A204.1 (cell line): ENCODE measurements around the gene NCLN.
"Not testable (repeated sequence)": the region's sequence is repeated elsewhere in the genome, so short reads cannot be mapped to it uniquely, and the experiment has no call there.

ENCODE experiments used
- FAIRE-seq: peaks from 2 replicates; lab custom pipeline; 2012; peaks lifted over from hg19 to GRCh38; lab: Jason Lieb, UNC

Gene NCLN

DNA sequence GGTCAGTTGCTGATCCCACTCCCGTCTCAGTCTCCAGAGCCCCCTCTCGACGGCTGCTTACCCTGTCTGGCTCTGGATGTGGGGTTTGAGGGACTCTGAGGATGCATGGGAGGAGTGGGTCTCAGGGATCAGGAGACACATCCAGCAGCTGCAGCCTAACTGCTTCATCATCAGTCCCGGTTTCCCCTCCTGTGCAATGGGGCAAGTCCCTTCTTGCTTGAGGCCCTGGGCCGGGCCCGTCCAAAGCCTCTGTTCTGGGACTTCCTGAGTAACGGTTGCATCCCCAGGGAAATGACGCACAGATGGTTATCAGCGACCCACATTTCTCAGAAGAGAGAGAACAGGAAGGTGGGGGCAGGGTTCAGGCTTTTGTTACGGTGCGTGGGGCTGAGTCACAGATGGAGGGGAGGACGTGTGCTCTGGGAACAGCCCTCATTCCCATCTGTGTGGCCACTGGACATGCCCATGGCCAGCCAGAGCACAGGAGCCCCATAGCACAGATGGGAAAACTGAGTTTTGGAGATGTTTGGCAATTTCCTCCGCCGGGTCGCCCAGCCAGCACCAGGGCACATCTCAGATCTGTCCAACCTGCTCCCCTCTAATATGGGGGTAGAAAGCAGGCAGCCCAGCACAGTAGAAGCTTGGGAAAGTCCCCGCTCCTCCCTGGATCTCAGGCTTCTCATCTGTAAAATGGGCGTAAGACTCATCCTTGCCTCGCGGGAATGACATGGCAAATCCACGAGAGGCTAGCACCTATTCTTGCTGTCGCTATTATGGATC is 30.6 kb upstream of the NCLN start:
- FAIRE-seq = no peak

DNA sequence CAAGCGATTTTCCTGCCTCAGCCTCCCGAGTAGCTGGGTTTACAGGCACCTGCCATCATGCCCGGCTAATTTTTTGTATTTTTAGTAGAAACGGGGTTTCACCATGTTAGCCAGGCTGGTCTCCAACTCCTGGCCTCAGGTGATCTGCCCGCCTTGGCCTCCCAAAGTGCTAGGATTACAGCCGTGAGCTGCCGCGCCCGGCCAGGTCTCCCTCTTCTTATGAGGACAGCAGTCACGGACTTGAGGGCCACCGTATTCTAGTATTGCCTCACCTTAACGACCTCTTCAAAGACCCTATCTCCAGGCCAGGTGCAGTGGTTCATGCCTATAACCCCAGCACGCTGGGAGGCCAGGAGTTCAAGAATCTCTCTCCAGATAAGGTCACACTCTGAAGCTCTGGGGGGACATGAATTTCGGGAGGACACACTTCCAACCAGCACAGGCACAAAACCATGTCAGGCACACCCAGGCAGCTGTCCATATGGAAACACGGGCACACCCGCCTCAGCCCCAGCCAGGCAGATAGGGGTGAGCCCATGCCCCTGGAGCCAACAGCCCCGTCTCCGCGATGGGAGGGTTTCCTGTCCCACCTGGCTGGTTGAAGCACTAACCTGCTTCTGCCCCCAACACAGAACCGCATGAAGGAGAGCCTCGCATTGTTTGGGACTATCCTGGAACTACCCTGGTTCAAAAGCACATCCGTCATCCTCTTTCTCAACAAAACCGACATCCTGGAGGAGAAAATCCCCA is 28.5 kb upstream of the NCLN start:
- FAIRE-seq = no peak

DNA sequence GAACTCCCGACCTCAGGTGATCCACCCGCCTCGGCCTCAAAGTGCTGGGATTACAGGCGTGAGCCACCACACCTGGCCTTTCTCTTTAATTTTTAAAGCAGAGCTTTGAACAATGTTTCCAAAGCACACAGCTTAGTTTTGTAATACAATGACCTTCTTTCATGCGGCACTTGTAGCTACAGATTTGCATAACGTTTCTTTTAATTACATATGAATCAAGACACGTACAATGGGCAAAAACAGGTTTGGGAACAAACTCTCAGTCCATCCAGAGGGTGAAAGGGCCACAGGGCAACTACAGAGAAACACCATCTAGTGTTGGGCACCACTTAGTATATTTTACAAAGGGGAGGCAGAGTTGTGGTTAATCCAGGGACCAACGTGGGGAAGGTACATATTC is 26.2 kb upstream of the NCLN start:
- FAIRE-seq = no peak

DNA sequence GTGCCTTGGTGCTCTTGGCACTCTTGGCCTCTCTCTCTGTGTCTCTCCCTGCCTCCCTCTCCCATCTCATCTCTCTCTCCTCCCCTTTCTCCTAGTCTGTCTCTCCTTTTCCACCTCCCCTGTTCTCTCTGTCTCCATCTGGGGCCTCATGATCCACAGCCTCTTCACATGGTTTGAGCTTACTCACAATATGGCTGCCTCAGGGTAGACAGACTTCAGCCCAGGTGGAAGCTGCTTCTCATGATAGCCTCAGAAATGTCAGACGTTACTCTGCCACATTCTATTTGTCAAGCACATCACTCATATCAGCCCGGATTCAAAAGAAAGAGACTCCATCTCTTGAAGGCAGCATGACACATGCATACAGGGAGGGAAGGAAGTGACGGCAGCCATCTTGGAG is 25.5 kb upstream of the NCLN start:
- FAIRE-seq = no peak

DNA sequence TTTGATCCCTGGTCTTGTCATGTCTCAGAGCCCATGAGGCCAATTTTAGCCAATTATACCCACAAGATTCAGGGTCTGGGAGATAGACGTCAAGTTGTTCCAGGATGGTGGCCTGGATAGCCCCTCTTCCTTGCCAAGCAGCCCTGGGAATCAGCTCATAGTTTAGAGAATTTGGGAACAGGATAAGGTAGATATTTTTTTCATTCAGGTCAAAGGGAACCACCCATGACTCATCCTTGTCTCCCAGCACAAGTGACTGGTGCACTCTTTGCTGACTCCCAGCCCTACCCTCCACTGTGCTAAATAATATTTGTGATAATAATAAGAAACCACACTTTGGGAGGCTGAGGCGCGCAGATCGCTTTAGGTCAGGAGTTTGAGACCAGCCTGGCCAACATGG is 24.3 kb upstream of the NCLN start:
- no peak for FAIRE-seq

DNA sequence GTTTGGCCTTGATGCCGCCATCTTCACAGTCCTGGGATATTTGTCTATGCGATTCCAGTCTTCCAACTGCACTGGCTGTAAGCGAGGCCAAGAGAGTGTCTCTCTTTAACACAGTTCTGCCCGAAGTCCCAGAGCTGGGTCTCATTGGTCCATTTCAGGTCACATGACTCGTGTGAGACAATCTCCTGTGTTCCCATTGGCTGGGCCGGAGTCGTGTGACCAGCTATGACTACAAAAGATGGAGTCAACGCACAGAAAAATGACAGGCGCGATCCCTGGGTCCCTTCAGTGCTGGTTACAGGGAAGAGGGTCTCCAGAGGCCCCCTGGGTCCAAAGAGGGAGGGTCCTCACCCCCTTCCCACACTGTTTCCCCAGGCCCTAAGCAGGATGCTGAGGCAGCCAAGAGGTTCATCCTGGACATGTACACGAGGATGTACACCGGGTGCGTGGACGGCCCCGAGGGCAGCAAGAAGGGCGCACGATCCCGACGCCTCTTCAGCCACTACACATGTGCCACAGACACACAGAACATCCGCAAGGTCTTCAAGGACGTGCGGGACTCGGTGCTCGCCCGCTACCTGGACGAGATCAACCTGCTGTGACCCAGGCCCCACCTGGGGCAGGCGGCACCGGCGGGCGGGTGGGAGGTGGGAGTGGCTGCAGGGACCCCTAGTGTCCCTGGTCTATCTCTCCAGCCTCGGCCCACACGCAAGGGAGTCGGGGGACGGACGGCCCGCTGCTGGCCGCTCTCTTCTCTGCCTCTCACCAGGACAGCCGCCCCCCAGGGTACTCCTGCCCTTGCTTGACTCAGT is 23.1 kb upstream of the NCLN start:
- FAIRE-seq = no peak

DNA sequence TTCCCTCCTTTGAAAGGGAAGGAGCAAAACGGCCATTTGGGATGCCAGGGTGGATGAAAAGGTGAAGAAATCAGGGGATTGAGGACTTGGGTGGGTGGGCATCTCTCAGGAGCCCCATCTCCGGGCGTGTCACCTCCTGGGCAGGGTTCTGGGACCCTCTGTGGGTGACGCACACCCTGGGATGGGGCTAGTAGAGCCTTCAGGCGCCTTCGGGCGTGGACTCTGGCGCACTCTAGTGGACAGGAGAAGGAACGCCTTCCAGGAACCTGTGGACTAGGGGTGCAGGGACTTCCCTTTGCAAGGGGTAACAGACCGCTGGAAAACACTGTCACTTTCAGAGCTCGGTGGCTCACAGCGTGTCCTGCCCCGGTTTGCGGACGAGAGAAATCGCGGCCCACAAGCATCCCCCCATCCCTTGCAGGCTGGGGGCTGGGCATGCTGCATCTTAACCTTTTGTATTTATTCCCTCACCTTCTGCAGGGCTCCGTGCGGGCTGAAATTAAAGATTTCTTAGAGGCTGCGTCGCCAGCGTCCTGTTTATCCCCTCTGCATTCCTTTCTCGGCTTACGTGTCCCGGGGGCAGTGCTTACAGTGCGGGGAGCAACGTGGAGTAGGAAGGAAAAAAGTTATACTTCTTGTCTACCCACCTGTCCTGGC is 22.4 kb upstream of the NCLN start:
- FAIRE-seq = no peak

DNA sequence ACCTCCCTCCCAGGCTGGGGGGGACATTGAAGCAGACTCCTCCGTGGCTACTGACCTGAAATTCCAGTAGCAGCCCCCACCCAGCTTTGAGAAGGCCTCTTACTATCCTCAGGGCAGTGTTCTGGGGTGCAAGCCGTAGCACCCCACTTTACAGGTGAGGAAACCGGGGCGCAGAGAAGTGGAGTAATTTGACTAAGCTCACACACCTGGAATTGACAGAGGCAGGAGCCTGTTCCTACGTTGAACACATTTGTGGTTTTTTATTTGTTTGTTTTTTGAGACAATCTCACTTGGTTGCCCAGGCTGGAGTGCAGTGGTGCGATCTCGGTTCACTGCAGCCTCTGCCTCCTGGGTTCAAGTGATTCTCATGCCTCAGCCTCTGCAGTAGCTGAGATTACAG is 21.8 kb upstream of the NCLN start:
- FAIRE-seq = no peak

DNA sequence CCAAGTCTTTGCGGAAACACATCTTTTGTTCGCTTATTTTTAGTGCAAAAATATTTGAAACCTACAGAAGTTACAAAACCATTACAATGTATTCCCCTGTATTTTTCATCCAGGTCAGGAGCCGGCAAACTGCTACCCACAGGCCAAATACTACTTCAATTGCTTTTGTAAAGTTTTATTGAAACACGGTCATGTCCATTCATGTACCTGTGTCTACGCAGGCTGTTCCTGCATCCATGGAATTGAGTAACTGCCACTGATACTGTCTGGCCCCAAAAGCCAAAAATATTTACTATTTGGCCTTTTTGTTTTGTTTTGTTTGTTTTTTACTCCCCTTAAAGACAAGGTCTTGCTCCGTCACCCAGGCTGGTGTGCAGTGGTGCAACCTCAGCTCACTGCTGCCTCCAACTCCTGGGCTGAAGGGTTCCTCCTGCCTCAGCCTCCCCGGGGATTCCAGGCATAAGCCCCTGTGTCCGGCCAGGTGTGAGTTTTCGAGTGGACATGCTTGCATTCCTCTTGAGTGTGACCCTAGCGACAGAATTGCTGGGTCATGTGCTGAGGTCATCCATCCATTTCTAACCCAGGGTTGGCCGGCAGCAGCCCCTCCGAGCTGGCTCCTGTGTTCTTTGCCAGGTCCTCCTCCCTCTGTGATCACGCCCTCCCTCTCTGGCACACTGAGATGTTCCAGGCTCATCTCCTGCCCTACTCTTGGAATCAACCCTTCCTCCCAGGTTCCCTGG is 18.0 kb upstream of the NCLN start:
- no peak for FAIRE-seq

DNA sequence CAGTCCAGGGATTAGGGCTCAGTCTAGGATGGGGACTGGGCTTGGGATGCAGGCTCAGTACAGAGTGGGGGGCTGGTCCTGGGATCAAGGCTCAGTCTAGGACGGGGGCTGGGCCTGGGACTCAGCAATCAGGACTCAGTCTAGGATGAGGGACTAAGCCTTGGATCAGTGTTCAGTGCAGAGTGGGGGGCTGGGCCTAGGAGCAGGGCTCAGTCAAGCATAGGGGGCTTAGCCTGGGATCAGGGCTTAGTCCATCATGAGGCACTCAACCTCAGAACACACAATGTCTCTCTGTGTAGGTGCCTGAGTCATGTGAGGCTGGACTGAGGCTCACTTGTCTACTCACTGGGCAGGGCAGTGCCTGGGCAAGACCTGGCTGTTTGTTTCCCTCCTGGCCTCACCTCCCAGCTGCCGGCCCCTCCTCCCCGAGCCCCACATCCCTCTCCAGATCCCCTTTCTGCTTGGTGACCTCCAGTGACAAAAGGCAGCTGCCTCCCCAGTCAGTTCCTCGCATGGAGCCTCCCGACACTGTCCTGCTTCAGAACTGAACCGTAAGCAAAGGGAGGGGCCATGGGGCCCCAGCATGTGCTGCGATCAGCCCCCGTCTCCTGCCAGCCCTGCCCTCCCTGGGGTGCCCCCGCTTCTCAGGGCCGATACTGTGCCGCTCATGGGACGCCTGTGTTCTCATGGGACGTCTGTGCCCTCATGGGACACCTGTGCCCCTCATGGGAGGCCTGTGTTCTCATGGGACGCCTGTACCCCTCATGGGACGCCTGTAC is 13.6 kb upstream of the NCLN start:
- FAIRE-seq = no peak

DNA sequence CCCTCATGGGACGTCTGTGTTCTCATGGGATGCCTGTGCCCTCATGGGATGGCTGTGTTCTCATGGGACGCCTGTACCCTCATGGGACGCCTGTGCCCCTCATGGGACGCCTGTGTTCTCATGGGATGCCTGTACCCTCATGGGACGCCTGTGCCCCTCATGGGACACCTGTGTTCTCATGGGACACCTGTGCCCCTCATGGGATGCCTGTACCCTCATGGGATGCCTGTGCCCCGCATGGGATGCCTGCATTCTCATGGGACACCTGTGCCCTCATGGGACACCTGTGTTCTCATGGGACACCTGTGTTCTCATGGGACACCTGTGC is 13.1 kb upstream of the NCLN start:
- FAIRE-seq = not testable (repeated sequence)

DNA sequence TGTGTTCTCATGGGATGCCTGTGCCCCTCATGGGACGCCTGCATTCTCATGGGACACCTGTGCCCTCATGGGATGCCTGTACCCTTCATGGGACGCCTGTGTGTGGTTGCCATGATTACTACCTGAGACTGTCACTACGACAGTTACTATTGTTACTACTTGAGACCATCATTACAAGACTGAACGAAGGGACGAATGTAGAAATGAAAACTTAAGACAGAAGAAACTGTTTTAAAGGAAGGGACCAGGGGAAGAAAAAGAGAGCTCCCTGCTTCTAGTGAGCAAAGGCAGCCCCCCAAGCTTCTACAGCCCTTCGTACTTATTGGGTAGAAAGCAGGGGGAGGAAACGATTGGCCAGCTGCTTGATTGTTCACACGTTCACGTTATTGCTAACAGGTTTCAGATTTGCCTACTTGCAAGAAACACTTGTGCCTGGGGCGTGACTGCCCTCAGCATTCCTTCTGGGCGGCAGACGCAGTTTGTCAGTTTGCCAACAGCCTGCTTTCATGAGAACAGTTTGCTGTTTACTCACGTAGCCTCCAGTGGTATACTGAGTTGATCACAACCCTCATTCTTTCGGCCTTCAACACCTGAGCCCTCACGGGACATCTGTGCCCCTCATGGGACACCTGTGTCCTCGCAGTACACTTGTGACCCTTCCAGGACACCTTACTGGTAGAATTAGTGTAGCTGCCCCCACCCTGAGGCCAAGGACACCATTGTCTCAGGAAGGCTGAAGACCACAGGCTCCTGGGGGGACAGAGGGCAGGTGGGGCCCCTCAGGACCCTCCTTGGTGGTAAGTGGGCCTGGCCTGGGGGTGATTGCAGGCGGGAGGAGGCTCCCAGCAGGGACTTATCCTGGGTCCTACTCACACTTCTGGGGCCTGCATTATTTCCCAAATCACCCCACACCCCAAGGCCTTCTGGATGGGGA is 9.7 kb upstream of the NCLN start:
- no peak for FAIRE-seq

DNA sequence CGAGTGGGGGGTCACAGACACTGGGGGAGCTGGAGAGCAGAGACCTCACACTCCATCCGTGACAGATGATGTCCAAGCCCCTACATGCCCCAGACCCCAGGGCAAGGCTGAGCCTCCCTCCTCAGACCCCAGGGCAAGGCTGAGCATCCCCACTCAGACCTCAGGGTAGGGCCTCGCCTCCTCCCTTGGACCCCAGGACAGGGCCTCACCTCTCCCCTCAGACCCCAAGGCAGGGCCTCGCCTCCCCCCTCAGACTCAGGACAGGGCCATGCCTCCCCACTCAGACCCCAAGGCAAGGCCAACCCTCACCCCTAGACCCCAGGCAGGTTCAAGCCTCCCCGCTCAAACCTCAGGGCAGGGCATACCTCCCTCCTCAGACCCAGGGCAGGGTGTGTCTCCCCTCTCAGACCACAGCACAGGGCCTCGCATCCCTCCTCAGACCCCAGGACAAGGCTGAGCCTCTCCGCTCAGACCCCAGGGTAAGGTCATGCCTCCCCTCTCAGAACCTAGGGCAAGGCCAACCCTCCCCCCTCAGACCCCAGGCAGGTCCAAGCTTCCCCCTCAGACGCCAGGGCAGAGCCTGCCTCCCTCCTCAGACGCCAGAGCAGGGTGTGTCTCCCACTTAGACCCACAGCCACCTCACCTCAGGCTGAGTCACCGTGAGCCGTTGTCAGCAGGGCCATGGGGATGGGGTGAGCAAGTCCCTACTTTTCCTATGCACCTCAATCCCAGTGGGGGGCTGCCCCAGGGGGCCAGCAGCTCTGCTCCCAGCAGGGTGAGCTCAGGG is 8.8 kb upstream of the NCLN start:
- FAIRE-seq = no peak

DNA sequence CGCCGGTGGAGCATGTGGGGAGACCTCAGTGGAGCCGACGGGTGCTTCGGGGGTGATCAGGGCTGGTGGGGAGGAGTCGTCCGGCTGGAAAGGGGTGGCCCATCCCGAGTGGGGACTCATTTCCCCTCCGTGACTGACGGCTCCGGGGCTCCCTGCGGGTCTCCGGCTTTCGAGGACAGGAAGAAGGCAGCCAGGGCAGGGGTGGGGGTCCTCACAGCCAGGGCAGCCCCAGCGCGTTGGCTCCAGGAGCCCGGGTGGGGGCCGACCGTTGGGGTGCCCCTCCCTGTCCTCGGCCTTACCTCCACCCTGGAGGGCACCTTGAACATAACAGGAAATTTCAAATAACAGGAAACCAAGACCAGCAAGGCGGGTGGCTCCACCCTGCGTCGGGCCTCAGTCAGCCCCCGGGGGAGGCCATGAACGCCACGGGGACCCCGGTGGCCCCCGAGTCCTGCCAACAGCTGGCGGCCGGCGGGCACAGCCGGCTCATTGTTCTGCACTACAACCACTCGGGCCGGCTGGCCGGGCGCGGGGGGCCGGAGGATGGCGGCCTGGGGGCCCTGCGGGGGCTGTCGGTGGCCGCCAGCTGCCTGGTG is 7.3 kb upstream of the NCLN start, which contains the start of gene S1PR4:
Gene S1PR4, plus strand, starts transcription at position 393 of the 596 bp plus-strand sequence. Its CDS starts 24 bp downstream, at position 417.
- no peak for FAIRE-seq

DNA sequence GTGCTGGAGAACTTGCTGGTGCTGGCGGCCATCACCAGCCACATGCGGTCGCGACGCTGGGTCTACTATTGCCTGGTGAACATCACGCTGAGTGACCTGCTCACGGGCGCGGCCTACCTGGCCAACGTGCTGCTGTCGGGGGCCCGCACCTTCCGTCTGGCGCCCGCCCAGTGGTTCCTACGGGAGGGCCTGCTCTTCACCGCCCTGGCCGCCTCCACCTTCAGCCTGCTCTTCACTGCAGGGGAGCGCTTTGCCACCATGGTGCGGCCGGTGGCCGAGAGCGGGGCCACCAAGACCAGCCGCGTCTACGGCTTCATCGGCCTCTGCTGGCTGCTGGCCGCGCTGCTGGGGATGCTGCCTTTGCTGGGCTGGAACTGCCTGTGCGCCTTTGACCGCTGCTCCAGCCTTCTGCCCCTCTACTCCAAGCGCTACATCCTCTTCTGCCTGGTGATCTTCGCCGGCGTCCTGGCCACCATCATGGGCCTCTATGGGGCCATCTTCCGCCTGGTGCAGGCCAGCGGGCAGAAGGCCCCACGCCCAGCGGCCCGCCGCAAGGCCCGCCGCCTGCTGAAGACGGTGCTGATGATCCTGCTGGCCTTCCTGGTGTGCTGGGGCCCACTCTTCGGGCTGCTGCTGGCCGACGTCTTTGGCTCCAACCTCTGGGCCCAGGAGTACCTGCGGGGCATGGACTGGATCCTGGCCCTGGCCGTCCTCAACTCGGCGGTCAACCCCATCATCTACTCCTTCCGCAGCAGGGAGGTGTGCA is 6.6 kb upstream of the NCLN start:
- no peak for FAIRE-seq

DNA sequence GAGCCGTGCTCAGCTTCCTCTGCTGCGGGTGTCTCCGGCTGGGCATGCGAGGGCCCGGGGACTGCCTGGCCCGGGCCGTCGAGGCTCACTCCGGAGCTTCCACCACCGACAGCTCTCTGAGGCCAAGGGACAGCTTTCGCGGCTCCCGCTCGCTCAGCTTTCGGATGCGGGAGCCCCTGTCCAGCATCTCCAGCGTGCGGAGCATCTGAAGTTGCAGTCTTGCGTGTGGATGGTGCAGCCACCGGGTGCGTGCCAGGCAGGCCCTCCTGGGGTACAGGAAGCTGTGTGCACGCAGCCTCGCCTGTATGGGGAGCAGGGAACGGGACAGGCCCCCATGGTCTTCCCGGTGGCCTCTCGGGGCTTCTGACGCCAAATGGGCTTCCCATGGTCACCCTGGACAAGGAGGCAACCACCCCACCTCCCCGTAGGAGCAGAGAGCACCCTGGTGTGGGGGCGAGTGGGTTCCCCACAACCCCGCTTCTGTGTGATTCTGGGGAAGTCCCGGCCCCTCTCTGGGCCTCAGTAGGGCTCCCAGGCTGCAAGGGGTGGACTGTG is 5.9 kb upstream of the NCLN start:
- FAIRE-seq = no peak
